Measurements from ENCODE around the gene CRK.

The CRK gene

DNA sequence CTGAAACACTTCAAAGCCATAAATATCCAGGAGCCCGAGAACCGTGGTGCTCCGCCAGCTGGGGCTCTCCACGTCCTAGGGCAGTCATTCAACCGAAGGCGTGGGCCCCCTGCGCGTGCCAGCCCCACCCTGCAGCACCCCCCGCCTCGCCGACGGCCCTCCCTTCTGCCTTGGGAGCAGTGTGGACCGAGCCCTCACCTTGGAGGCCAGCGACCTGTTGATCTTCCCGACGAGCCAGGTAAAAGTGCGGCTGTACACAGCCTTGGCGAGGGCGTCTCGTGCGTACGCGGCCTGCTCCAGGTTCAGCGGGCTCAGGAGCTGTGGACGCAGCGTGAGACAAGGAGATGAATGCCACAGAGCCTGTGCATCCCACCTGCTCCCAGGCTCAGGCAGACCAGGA, 22.4 kb upstream of the CRK start:
- Histone ChIP-seq H3K36me3 (ENCODE audit: insufficient read depth, low read length) (no peaks in the 10 kb centered on the region), H3K4me3 (ENCODE audit: low read length, poor library complexity, severe bottlenecking) (no peak overlapping the region), H3K9me3 (ENCODE audit: insufficient read depth, low read depth, low read length) (no peaks in the 10 kb centered on the region), H3K4me2 (ENCODE audit: low read depth, low read length, poor library complexity, severe bottlenecking) (no peak overlapping the region), H3K27me3 (ENCODE audit: insufficient read depth, low read length, poor library complexity, severe bottlenecking) (no peaks in the 10 kb centered on the region), H3K4me1 (ENCODE audit: insufficient read depth, low read length, poor library complexity, severe bottlenecking) (no peaks in the 10 kb centered on the region), H4K20me1 (ENCODE audit: insufficient read depth, low read length, poor library complexity, severe bottlenecking) (no peaks in the 10 kb centered on the region), H3K9ac (ENCODE audit: low read depth, low read length, poor library complexity, severe bottlenecking) (no peak overlapping the region), H2AFZ (ENCODE audit: low read length) (no peak overlapping the region), H3F3A (ENCODE audit: low read depth) (no peaks in the 10 kb centered on the region), H3K9me2 (replicated peaks; ENCODE audit: low read depth, low read length) (no peaks in the 10 kb centered on the region), H3K79me2 (ENCODE audit: insufficient read depth, low read length) (no peaks in the 10 kb centered on the region)
- no peak for TF ChIP-seq EZH2phosphoT487 (IDR thresholded peaks at IDR 0.05; ENCODE audit: borderline replicate concordance)
- TF ChIP-seq, protein P1, sequence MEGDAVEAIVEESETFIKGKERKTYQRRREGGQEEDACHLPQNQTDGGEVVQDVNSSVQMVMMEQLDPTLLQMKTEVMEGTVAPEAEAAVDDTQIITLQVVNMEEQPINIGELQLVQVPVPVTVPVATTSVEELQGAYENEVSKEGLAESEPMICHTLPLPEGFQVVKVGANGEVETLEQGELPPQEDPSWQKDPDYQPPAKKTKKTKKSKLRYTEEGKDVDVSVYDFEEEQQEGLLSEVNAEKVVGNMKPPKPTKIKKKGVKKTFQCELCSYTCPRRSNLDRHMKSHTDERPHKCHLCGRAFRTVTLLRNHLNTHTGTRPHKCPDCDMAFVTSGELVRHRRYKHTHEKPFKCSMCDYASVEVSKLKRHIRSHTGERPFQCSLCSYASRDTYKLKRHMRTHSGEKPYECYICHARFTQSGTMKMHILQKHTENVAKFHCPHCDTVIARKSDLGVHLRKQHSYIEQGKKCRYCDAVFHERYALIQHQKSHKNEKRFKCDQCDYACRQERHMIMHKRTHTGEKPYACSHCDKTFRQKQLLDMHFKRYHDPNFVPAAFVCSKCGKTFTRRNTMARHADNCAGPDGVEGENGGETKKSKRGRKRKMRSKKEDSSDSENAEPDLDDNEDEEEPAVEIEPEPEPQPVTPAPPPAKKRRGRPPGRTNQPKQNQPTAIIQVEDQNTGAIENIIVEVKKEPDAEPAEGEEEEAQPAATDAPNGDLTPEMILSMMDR (conservative IDR thresholded peaks at IDR 0.05; ENCODE audit: low read length): no peak

DNA sequence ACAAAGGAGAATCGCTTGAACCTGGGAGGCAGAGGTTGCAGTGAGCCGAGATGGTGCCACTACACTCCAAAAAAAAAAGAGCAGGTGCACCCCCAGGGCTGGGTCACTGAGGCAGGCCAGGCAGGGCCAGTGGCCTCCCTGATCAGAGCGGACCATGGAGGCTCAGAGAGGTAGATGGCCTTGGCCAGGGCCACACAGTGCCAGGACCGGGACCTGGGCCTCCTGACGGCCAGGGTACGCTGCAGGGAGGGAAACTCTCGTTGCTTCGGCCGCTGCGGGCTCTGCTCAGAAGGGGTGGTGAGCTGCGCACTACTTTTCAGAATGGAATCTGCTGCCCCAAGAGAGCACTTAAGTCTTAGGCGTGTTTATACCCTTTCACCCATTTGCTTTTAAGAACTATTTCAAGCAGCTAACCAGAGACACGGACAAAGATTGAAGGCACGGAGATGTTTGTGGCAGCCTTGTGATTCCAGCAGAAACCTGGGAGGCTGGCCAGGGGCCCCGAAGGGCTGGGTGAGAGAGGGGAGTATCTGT, 19.4 kb upstream of the CRK start:
- no peaks in the 10 kb centered on the region for H4K20me1 ChIP-seq (ENCODE audit: insufficient read depth, low read length, poor library complexity, severe bottlenecking)
- H3F3A ChIP-seq (ENCODE audit: low read depth): no peaks in the 10 kb centered on the region
- no peaks in the 10 kb centered on the region for H3K9me3 ChIP-seq (ENCODE audit: insufficient read depth, low read depth, low read length)
- no peak overlapping the region for H2AFZ ChIP-seq (ENCODE audit: low read length)
- H3K79me2 ChIP-seq (ENCODE audit: insufficient read depth, low read length): no peaks in the 10 kb centered on the region
- no peaks in the 10 kb centered on the region for H3K4me1 ChIP-seq (ENCODE audit: insufficient read depth, low read length, poor library complexity, severe bottlenecking)
- H3K9me2 ChIP-seq (replicated peaks; ENCODE audit: low read depth, low read length): no peaks in the 10 kb centered on the region
- H3K36me3 ChIP-seq (ENCODE audit: insufficient read depth, low read length): no peaks in the 10 kb centered on the region
- H3K4me3 ChIP-seq (ENCODE audit: low read length, poor library complexity, severe bottlenecking): no peak overlapping the region
- H3K9ac ChIP-seq (ENCODE audit: low read depth, low read length, poor library complexity, severe bottlenecking): no peak overlapping the region
- no peak overlapping the region for H3K4me2 ChIP-seq (ENCODE audit: low read depth, low read length, poor library complexity, severe bottlenecking)
- no peaks in the 10 kb centered on the region for H3K27me3 ChIP-seq (ENCODE audit: insufficient read depth, low read length, poor library complexity, severe bottlenecking)
- TF ChIP-seq, protein P1 (conservative IDR thresholded peaks at IDR 0.05; ENCODE audit: low read length): no peak
- no peak for TF ChIP-seq EZH2phosphoT487 (IDR thresholded peaks at IDR 0.05; ENCODE audit: borderline replicate concordance)

DNA sequence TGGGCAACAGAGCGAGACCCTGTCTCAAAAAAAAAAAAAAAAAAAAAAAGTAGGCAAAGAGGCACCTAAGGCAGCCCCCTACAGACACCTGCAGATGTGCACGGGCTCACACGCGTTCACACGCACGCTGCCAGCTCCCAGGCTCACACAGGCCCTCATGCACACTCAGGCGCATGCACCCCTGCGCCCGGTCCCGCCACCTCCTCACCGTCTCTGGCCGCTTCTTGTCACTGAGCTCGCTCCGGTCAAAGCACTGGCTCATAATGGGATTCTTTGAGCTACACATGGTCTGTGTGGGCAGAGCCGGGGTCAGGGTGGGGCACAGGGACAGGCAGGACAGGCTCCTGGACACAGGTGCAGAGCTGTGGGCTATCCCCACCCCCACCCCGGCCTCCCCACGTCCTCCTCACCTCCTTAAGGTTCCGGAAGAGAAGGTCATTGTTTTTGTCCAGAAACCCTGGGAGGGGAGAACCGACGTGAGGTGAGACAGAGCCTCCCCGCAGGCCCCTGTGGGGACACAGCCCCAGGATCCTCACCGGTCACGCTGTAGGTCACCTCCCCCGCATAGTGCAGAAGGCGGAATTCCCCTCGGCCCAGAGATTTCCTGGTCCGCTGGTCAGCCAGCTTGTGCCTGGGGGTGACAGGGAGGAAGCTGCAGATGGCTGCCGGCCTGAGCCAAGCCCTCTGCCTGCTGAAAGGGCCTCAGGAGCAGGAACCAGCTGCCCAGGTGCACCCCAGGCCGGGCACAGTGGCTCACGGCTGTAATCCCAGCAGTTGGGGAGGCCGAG, 18.6 kb upstream of the CRK start:
- no peaks in the 10 kb centered on the region for H3K79me2 ChIP-seq (ENCODE audit: insufficient read depth, low read length)
- H3K27me3 ChIP-seq (ENCODE audit: insufficient read depth, low read length, poor library complexity, severe bottlenecking): no peaks in the 10 kb centered on the region
- H3F3A ChIP-seq (ENCODE audit: low read depth): no peaks in the 10 kb centered on the region
- H3K4me3 ChIP-seq (ENCODE audit: low read length, poor library complexity, severe bottlenecking): no peak overlapping the region
- H4K20me1 ChIP-seq (ENCODE audit: insufficient read depth, low read length, poor library complexity, severe bottlenecking): no peaks in the 10 kb centered on the region
- no peaks in the 10 kb centered on the region for H3K9me2 ChIP-seq (replicated peaks; ENCODE audit: low read depth, low read length)
- H3K4me1 ChIP-seq (ENCODE audit: insufficient read depth, low read length, poor library complexity, severe bottlenecking): no peaks in the 10 kb centered on the region
- H2AFZ ChIP-seq (ENCODE audit: low read length): no peak overlapping the region
- H3K9ac ChIP-seq (ENCODE audit: low read depth, low read length, poor library complexity, severe bottlenecking): no peak overlapping the region
- no peak for TF ChIP-seq EZH2phosphoT487 (IDR thresholded peaks at IDR 0.05; ENCODE audit: borderline replicate concordance)
- H3K36me3 ChIP-seq (ENCODE audit: insufficient read depth, low read length): no peaks in the 10 kb centered on the region
- H3K4me2 ChIP-seq (ENCODE audit: low read depth, low read length, poor library complexity, severe bottlenecking): no peak overlapping the region
- no peaks in the 10 kb centered on the region for H3K9me3 ChIP-seq (ENCODE audit: insufficient read depth, low read depth, low read length)

Data from Loucy (cell line).